H9 (cell line): ENCODE measurements around the gene PLBD1. TPM values are rescaled to one million over a fixed set of nuclear protein-coding genes. Genes with fewer than 3 reads are reported as not detected.

Source experiments
- DNase-seq: peaks from one replicate; pipeline ENCODE4 v3.0.0-alpha.2; 2017
- H2AFZ ChIP-seq: one replicate; pipeline ENCODE4 v1.6.1; 2013; ENCODE audit warnings: mild to moderate bottlenecking, low read length, control low read depth, moderate library complexity
- H2AK5ac ChIP-seq: 2 replicates; pipeline ENCODE4 v1.6.1; 2013; ENCODE audit warnings: low read length, control low read depth, mixed read lengths; ENCODE audit not compliant: insufficient read length
- H2BK120ac ChIP-seq: one replicate; pipeline ENCODE4 v1.6.1; 2013; ENCODE audit warnings: low read depth, mild to moderate bottlenecking, low read length, control low read depth, inconsistent platforms; ENCODE audit not compliant: poor library complexity, severe bottlenecking
- H2BK12ac ChIP-seq: 2 replicates; pipeline ENCODE4 v1.6.1; 2013; ENCODE audit warnings: low read length, control low read depth, mixed read lengths, low read depth; ENCODE audit not compliant: insufficient read length
- H2BK15ac ChIP-seq: 2 replicates; pipeline ENCODE4 v1.6.1; 2013; ENCODE audit warnings: low read depth, low read length, control low read depth
- H2BK20ac ChIP-seq: one replicate; pipeline ENCODE4 v1.6.1; 2013; ENCODE audit warnings: low read depth, mild to moderate bottlenecking, low read length, control low read depth, inconsistent platforms; ENCODE audit not compliant: poor library complexity, severe bottlenecking
- H2BK5ac ChIP-seq: 2 replicates; pipeline ENCODE4 v1.6.1; 2013; ENCODE audit warnings: low read length, control low read depth, mixed read lengths; ENCODE audit not compliant: insufficient read length
- H3K14ac ChIP-seq: 2 replicates; pipeline ENCODE4 v1.6.1; 2013; ENCODE audit warnings: low read length, control low read depth; ENCODE audit not compliant: insufficient read depth
- H3K18ac ChIP-seq: 2 replicates; pipeline ENCODE4 v1.6.1; 2013; ENCODE audit warnings: low read depth, mild to moderate bottlenecking, mixed read lengths, low read length, control low read depth; ENCODE audit not compliant: insufficient read length
- H3K23ac ChIP-seq: 2 replicates; pipeline ENCODE4 v1.6.1; 2013; ENCODE audit warnings: low read length, control low read depth, mixed read lengths, low read depth; ENCODE audit not compliant: insufficient read length
- H3K23me2 ChIP-seq: 2 replicates; pipeline ENCODE4 v1.6.1; 2013; ENCODE audit warnings: low read depth, mild to moderate bottlenecking, mixed read lengths, low read length, control low read depth; ENCODE audit not compliant: insufficient read length, poor library complexity, severe bottlenecking
- H3K27ac ChIP-seq: 2 replicates; pipeline ENCODE4 v1.5.1; 2013; ENCODE audit warnings: low read length, control low read depth, mixed read lengths, low read depth; ENCODE audit not compliant: insufficient read length
- H3K27me3 ChIP-seq: 2 replicates; pipeline ENCODE4 v1.6.1; 2013; ENCODE audit warnings: low read length, control low read depth, inconsistent platforms; ENCODE audit not compliant: insufficient read depth
- H3K4ac ChIP-seq: 2 replicates; pipeline ENCODE4 v1.6.1; 2013; ENCODE audit warnings: low read depth, mild to moderate bottlenecking, control low read depth, inconsistent platforms, low read length, moderate library complexity
- H3K4me1 ChIP-seq: 2 replicates; pipeline ENCODE4 v1.6.1; 2013; ENCODE audit warnings: low read length, control low read depth, inconsistent platforms; ENCODE audit not compliant: insufficient read depth
- H3K4me2 ChIP-seq: 2 replicates; pipeline ENCODE4 v1.6.1; 2013; ENCODE audit warnings: low read length, control low read depth, mixed read lengths; ENCODE audit not compliant: insufficient read length, insufficient read depth
- H3K56ac ChIP-seq: 2 replicates; pipeline ENCODE4 v1.6.1; 2013; ENCODE audit warnings: low read depth, mild to moderate bottlenecking, mixed read lengths, low read length, control low read depth; ENCODE audit not compliant: insufficient read length
- H3K79me1 ChIP-seq: 2 replicates; pipeline ENCODE4 v1.6.1; 2013; ENCODE audit warnings: low read depth, mild to moderate bottlenecking, moderate library complexity, low read length, control low read depth, inconsistent platforms; ENCODE audit not compliant: insufficient read depth, poor library complexity, severe bottlenecking
- H3K79me2 ChIP-seq: 2 replicates; pipeline ENCODE4 v1.6.1; 2013; ENCODE audit warnings: low read length, control low read depth, inconsistent platforms; ENCODE audit not compliant: insufficient read depth
- H3K9ac ChIP-seq: 2 replicates; pipeline ENCODE4 v1.6.1; 2013; ENCODE audit warnings: low read length, control low read depth, mixed read lengths; ENCODE audit not compliant: insufficient read length; ENCODE audit errors: extremely low read depth
- H3K9me3 ChIP-seq: one replicate; pipeline ENCODE4 v1.6.1; 2013; ENCODE audit warnings: low read depth, low read length, inconsistent platforms; ENCODE audit not compliant: control insufficient read depth
- H3T11ph ChIP-seq: one replicate; pipeline ENCODE4 v1.6.1; 2013; ENCODE audit warnings: mild to moderate bottlenecking, low read length, control low read depth, inconsistent platforms
- H4K20me1 ChIP-seq: one replicate; pipeline ENCODE4 v1.6.1; 2013; ENCODE audit not compliant: control insufficient read depth, insufficient read length, insufficient read depth
- H4K5ac ChIP-seq: 2 replicates; pipeline ENCODE4 v1.6.1; 2013; ENCODE audit warnings: low read depth, mild to moderate bottlenecking, mixed read lengths, low read length, control low read depth; ENCODE audit not compliant: insufficient read length
- H4K8ac ChIP-seq: replicated peaks from 2 replicates; pipeline ENCODE4 v1.6.1; 2013; ENCODE audit warnings: low read length, control low read depth, mixed read lengths, low read depth; ENCODE audit not compliant: insufficient read length
- H4K91ac ChIP-seq: 2 replicates; pipeline ENCODE4 v1.6.1; 2013; ENCODE audit warnings: low read depth, mild to moderate bottlenecking, moderate library complexity, mixed read lengths, low read length, control low read depth; ENCODE audit not compliant: insufficient read length
- H3K27ac Mint-ChIP-seq, 3 experiments: 2 replicates in 2 of 3; 3 replicates in 1 of 3; pipeline ENCODE4 v1.8.0; 2020 to 2021; ENCODE audit warnings: mixed read lengths in 3 of 3, mild to moderate bottlenecking in 1 of 3, moderate library complexity in 1 of 3
- H3K27me3 Mint-ChIP-seq: 2 replicates; pipeline ENCODE4 v1.8.0; 2021; ENCODE audit warnings: low read depth, mild to moderate bottlenecking, moderate library complexity, mixed read lengths
- H3K36me3 Mint-ChIP-seq, 3 experiments: 2 replicates in 2 of 3; 3 replicates in 1 of 3; pipeline ENCODE4 v1.8.0; 2020 to 2021; ENCODE audit warnings: low read depth in 3 of 3, mixed read lengths in 3 of 3; ENCODE audit not compliant: insufficient read depth in 1 of 3
- H3K4me1 Mint-ChIP-seq, 2 experiments: 2 replicates each; pipeline ENCODE4 v1.8.0; 2020; ENCODE audit warnings: mixed read lengths in 2 of 2
- H3K4me3 Mint-ChIP-seq, 2 experiments: 2 replicates in 1 of 2; 3 replicates in 1 of 2; pipeline ENCODE4 v1.8.0; 2020 to 2021; ENCODE audit warnings: mild to moderate bottlenecking in 2 of 2, mixed read lengths in 2 of 2, moderate library complexity in 1 of 2
- H3K9me3 Mint-ChIP-seq, 2 experiments: 2 replicates in 1 of 2; 3 replicates in 1 of 2; pipeline ENCODE4 v1.8.0; 2020; ENCODE audit warnings: mild to moderate bottlenecking in 2 of 2, mixed read lengths in 2 of 2, moderate library complexity in 1 of 2
- WGBS: extraction: QIAGEN DNeasy Blood & Tissue Kit; methylation state at CpG from one replicate; pipeline ENCODE4 v1.1.7; 2013; ENCODE audit warnings: missing lambda C conversion rate, low lambda C conversion rate, mixed read lengths; ENCODE audit not compliant: insufficient read length; ENCODE audit errors: extremely low coverage; 5-methylcytosine and 5-hydroxymethylcytosine counted together
- total RNA-seq: library from RNA; stranded (reverse); gene quantifications from 2 replicates; pipeline ENCODE4 v1.2.1, GENCODE V29; 2021
- TF ChIP-seq, protein P1 (sequence below): fragments of 200-600 bp; sonication (generic); conservative IDR thresholded peaks from 3 replicates; pipeline ENCODE4 v1.8.0; 2021; ENCODE audit warnings: antibody characterized with exemption, mild to moderate bottlenecking

The PLBD1 gene
- total RNA-seq, 1 experiment from 2014 or later, result 15.5 TPM

DNA sequence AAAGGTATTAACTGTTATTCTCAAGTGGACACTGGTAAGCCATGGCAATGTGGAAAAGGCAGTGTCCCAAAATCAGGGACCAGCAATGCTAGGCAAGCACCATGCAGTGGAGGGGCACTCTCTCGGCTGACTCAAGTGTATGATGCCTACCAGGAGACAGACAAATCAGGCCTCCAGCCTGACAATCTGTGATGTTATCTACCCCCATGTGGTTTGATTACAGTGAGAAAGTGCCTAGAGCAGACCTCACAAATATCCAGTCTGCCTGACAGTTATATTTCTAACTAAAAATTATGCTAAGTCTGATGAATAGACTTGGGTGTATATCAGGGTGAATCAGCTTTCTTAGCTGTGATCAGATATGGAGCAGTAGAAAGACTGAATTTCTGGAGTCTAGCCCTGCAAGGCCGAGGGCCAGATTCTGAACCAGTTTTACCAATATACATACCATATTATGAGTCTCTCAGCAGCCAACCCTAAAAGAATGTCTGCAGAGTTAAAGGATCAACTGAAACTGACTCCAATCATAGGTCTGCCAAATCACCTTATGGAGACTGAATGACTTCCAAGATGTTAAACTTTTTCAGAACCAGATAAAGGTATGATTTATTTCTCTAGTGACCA is 3.2 kb downstream of the PLBD1 start:
- Histone ChIP-seq H3T11ph (no peak overlapping the region), H2AK5ac (no peak overlapping the region), H2BK15ac (no peak overlapping the region), H3K79me1 (no peaks in the 10 kb centered on the region), H3K27me3 (no peaks in the 10 kb centered on the region; the same call in 1 of the 2 replicates), H2AFZ (no peak overlapping the region), H3K23ac (no peak overlapping the region), H3K18ac (no peak overlapping the region), H2BK5ac (no peak overlapping the region), H4K5ac (no peak overlapping the region), H4K20me1 (no peaks in the 10 kb centered on the region), H3K79me2 (no peaks in the 10 kb centered on the region), H3K4me2 (no peak overlapping the region), H3K27ac (no peak overlapping the region), H3K23me2 (peaks cover 3% of the 10 kb centered on the region), H4K8ac (no peak overlapping the region), H3K4me1 (no peaks in the 10 kb centered on the region), H2BK120ac (no peak overlapping the region), H2BK20ac (no peak overlapping the region), H3K9ac (no peak overlapping the region), H2BK12ac (no peak overlapping the region), H3K9me3 (no peaks in the 10 kb centered on the region), H3K56ac (no peak overlapping the region), H4K91ac (no peak overlapping the region), H3K4ac (no peak overlapping the region), H3K14ac (no peak overlapping the region)
- Mint-ChIP-seq H3K4me3 (no peak overlapping the region), H3K36me3 (peaks cover 0 to 3% (median 0%) of the 10 kb centered on the region in 3 experiments; a peak in 2 of 7 replicates), H3K9me3 (no peaks in the 10 kb centered on the region; a peak in 1 of 5 replicates), H3K4me1 (peaks cover 8 to 16% of the 10 kb centered on the region in 2 experiments), H3K27ac (no peak overlapping the region), H3K27me3 (peaks cover 6% of the 10 kb centered on the region)
- TF ChIP-seq, protein P1, sequence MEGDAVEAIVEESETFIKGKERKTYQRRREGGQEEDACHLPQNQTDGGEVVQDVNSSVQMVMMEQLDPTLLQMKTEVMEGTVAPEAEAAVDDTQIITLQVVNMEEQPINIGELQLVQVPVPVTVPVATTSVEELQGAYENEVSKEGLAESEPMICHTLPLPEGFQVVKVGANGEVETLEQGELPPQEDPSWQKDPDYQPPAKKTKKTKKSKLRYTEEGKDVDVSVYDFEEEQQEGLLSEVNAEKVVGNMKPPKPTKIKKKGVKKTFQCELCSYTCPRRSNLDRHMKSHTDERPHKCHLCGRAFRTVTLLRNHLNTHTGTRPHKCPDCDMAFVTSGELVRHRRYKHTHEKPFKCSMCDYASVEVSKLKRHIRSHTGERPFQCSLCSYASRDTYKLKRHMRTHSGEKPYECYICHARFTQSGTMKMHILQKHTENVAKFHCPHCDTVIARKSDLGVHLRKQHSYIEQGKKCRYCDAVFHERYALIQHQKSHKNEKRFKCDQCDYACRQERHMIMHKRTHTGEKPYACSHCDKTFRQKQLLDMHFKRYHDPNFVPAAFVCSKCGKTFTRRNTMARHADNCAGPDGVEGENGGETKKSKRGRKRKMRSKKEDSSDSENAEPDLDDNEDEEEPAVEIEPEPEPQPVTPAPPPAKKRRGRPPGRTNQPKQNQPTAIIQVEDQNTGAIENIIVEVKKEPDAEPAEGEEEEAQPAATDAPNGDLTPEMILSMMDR, result no peak
- DNase-seq, result no peak
- no CpG with 5 or more reads among the region's 2 CpGs for whole genome bisulfite sequencing
